GM18951 (cell line): Measurements from ENCODE around the gene PDE4D.
"Not testable (repeated sequence)": the region's sequence is repeated elsewhere in the genome, so short reads cannot be mapped to it uniquely, and the experiment has no call there.

Source experiments
- POLR2A ChIP-seq: IDR thresholded peaks from 4 replicates; pipeline ENCODE4 v1.6.1; 2011; ENCODE audit warnings: mild to moderate bottlenecking; ENCODE audit not compliant: insufficient read length, insufficient read depth; ENCODE audit errors: extremely low read depth
- in situ Hi-C: fragments of 300-500 bp; cut with MboI; formaldehyde crosslinking; loops from one replicate; pipeline ENCODE4 v1.12.0; 2022; ENCODE audit warnings: low sequenced_read_pairs, mixed read lengths, inconsistent platforms; ENCODE audit not compliant: unreplicated experiment

PDE4D gene

DNA sequence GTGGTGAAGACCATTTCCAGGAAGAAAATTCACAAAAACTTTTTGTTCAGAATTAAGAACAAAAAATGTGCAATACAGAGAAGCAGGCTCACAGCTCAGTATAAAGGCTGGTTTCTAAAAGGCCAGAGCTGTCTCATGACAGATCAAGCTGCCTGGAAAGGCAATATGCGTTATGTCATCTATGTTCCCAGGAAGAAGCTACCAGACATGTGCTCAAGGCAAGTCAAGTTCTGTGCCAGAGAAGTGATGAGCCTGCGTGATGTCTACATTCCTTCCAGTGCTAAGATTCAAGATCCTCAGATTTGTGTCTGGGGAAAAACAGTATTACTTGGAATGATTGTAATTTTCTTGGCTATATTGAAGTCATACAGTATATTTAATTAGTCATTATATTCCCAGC is 104.3 kb downstream of the PDE4D start:
- no peak for TF ChIP-seq POLR2A
- in situ Hi-C loops = no loop called here

DNA sequence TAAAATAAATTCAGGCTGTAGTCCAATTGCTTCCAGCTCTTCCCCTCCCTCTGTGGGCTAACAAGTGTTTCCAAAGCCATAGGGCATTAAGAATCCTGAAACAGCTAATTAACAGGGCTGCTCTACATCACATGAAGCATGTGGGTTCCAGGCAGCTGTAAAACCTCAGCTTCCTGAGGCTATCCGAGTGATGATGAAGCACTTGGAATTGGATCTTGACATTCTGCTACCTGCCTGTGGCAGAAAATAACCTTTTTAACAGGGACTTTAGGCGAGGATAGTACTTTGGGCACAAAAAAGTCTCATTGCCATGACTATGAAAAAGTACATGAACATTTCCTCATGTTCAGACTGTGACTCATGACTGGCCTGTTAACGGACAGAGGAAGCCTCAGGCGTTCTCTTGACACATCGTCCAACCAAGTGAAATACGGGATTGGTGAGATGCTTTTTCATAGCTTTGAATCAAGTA is 107.2 kb downstream of the PDE4D start:
- in situ Hi-C loops = no loop called here
- TF ChIP-seq POLR2A = no peak

DNA sequence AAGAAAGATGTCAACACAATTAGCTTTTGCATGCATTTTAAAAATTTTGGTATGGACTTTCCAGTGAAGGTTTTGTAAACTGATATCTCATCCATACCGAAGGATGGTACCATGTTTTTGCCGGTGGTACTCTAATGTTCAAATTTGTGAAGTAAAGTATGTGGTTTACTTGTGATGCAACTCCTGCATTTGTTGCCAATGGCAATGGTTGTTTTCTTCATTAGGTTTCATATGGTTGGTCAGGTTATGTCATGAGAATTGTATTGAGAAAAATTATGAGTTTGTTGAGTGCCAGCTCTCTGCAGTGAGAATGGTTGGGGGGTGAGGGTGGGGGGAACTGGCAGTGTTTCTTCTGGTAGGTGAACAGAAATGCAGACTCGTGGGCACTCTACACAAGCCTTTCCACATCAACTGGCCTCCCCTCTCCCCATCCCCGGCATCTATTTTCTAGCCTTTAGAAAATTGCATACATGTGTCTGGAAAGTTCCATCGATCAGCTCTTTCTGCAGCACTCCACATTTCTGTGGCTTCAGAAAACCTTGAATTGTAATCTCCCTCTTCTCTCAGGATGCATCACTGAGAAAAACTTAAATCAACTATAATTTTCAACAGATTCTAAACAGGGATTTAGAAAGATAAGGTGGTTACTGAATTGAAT is 107.7 kb downstream of the PDE4D start:
- TF ChIP-seq POLR2A = no peak
- in situ Hi-C loops = no loop called here

DNA sequence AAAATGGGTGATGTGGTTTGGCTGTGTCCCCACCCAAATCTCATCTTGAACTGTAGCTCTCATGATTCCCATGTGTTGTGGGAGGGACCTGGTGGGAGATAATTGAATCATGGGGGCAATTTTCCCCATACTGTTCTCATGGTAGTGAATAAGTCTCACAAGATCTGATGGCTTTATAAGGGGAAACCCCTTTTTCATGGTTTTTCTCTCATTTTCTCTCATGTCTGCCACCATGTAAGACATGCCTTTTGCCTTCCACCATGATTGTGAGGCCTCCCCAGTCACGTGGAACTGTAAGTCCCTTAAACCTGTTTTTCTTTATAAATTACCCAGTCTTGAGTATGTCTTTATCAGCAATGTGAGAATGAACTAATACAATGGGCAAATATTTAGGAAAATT is 108.8 kb downstream of the PDE4D start:
- in situ Hi-C loops = not testable (repeated sequence)

DNA sequence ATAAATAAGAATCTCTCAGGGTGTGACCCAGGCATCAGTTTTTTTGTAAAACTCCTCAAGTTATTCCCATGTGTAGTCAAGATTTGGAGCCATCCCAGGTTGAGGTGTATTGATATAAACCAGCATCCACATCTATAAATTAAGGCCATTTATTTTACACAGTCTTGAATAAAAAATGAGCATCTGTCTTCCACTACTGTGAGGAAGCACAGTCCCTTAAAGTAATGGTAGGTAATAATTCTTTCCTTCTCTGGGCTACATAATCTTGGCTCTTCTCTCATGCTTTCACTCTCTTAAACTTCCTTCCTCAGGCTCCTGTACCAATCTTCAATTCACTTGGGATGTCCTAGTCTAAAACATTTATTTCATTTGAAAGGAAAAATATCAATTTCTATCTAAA is 110.3 kb downstream of the PDE4D start:
- TF ChIP-seq POLR2A = no peak
- in situ Hi-C loops = no loop called here

DNA sequence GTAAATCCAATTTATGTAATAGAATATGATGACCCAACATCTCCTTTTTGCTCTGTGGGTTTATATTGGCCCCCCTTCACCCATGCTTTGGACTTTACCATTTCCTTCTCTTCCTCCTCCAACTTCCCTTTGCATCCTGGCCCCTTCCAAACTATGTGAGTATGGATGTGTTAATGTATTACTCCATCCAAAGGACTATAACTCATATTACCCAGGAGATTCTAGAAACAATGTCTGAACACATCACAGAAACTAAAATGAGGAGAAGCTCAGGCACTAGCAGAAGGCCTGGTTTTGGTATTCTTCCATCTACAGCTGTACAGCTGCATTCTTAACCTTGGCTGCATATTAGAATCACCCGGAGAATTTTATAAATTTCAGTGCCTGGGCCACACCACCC is 110.7 kb downstream of the PDE4D start:
- in situ Hi-C loops = no loop called here
- TF ChIP-seq POLR2A = no peak

DNA sequence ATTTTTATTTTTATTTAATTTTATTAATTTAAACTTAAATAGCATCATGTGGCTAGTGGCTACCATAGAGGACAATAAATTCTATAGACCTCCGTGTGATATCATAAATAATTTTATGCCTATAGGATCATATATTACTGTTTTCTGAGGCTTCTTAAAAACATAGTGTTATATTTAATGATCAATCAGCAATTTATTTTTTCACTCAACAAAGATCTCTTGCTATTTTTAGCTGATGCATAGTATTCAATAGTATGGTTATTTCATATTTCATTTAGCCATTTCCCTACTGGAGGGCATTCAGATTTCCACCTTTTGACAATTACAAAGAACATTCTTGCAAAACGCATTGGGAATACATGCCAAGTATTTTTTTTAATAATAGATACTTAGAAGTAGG is 114.1 kb downstream of the PDE4D start:
- in situ Hi-C loops = no loop called here
- no peak for TF ChIP-seq POLR2A

DNA sequence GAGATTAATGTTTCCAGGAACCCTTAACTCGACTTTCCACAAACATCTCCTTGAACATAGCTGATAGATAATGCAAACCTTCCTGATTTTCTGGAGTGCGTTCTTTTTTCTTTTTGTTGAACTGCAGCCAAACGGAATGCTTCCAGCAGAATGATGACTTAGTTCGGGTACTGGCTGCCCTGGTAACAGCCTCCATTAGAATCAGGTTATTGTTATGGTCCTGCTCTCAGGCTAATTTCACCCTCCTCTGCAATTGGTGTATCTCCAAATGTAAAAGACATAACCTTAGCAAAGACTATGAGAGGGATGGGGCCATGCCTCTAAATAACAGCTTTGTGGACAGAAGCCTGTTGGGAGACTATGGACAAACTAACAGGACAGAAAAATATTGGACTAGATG is 116.5 kb downstream of the PDE4D start:
- TF ChIP-seq POLR2A = no peak
- in situ Hi-C loops = no loop called here

DNA sequence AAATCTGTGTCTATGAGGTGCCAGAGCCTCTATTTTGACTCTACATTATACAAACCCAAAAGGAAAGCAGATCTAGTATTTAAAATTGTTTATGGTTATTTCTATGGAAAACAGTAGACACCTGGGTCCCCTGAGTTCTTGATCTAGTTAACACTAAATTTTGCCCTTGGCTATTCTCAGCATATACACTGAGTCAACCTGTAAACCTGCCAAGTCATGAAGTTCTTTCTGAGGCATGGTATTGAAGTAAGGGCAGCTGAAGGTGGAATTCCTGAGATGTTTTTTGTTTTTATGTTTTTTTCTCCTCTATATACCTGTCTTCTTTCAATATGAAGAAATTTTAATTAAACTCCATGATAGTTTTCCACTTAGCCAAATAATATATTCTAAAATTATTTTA is 120.2 kb downstream of the PDE4D start:
- TF ChIP-seq POLR2A = no peak
- in situ Hi-C loops = no loop called here

DNA sequence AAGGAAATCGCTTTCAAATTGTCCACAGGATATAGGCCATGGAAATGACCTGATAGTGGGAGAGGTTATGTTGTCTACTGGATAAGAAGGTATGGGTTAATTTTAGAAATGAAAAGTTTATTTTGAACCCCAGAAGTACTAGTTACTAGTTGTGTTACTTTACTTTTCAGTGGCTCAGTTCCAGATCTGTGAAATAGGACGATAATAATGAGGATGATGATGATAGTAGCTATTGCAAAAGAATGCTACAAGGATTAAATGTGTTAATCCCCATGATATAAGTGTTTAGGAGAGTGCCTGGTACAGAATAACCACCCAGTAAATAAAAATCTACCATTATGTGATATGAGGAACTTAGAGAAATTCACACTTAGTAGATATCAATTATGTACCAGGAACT is 120.8 kb downstream of the PDE4D start:
- in situ Hi-C loops = no loop called here

DNA sequence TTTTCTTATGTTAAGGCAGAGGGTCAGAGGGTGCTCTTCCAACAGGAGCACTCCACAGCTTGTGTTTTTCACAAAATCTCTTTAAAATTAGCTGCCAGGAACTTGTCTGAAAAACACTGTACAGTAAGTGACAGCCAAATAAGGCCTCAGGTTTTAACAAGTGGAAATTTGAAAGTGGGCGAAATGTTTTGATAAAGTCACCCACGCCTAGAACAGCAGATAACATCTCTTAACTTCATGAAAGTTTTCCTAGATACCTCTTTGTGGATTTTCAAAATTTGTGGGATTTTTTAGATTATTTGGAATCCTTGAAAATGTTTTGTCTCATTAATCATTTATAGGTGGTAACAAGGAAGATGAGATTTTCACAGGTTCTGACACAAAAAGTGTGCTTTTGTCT is 121.3 kb downstream of the PDE4D start:
- in situ Hi-C loops = no loop called here
- TF ChIP-seq POLR2A = no peak

More for the DNA sequence above, 120.8 kb downstream of the PDE4D start:
- TF ChIP-seq POLR2A = no peak

DNA sequence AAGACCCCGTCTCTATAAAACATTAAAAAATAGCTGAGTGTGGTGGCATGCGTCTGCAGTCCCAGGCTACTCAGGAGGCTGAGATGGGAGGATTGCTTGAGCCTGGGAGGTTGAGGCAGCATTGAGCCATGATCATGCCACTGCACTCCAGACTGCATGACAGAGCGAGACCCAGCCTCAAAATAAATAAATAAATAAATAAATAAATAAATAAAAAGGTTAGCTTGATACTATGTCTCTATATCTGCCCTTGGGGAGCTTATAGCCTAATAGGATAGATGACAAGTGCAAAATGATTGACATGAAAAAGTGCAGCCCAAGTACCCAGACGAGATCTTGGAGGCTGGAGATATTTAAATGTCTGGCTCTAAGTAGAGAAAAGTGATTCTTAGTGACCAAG is 122.6 kb downstream of the PDE4D start:
- no peak for TF ChIP-seq POLR2A
- in situ Hi-C loops = no loop called here

DNA sequence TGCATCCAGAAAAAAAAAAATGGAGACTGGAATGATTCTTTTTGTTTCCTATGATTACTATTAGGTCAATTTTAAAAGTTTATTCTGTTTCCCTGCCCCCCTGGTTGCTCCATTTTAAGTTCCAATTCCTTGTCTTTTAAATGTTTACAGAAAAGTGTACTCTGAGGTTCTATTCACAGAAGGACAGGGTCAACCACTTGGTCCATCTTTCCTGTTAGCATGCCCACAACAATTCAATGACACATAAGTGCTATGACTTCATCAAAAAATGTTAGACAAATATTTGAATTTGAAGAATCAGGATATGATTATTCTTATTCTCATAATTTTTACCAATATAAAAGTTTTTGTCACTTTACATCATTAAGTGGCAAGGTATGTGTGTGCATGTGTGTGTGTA is 123.7 kb downstream of the PDE4D start:
- no peak for TF ChIP-seq POLR2A
- in situ Hi-C loops = no loop called here

DNA sequence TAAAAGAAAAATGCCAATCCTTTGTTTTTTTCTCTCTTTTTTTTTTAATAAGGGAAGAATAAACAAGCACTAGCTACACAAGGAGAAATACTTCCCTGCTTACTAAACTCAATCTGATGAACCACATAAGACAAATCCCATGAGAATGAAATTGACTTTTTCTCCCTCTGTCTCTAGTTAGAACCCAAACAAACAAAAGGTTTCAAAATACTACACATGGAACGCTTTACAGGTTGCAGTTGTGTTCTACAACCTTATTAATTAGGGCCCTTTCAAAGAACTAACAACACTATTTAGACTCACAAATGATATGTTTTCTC is 124.5 kb downstream of the PDE4D start:
- TF ChIP-seq POLR2A = no peak
- in situ Hi-C loops = no loop called here
